OCI-LY3 (cell line): ENCODE results near the gene PCP2.
"Not testable (repeated sequence)": the region's sequence is repeated elsewhere in the genome, so short reads cannot be mapped to it uniquely, and the experiment has no call there.

ENCODE experiments used
- H2AFZ ChIP-seq: fragments of 200-600, 300-600 bp; shearing (Covaris generic); 2 replicates; pipeline ENCODE4 v1.6.0; 2014; ENCODE audit warnings: antibody characterized with exemption, low read depth, low read length
- H3K27ac ChIP-seq: fragments of 200-600, 300-600 bp; sonication (generic); 2 replicates; pipeline ENCODE4 v1.5.1; 2014; ENCODE audit warnings: mild to moderate bottlenecking, low read length, moderate library complexity, mixed read lengths
- H3K27me3 ChIP-seq: fragments of 200-600, 300-600 bp; sonication (generic); 2 replicates; pipeline ENCODE4 v1.6.1; 2014; ENCODE audit warnings: low read depth, low read length, mixed read lengths
- H3K36me3 ChIP-seq: fragments of 200-600, 300-600 bp; sonication (generic); replicated peaks from 2 replicates; pipeline ENCODE3; 2014; ENCODE audit warnings: low read depth, low read length, mixed read lengths
- H3K4me1 ChIP-seq: fragments of 300-600, 200-600 bp; sonication (generic); 2 replicates; pipeline ENCODE4 v1.6.1; 2014; ENCODE audit warnings: low read length, mixed read lengths
- H3K4me2 ChIP-seq: fragments of 200-600, 300-600 bp; sonication (generic); 2 replicates; pipeline ENCODE4 v1.6.1; 2014; ENCODE audit warnings: low read length, mixed read lengths
- H3K4me3 ChIP-seq: fragments of 300-600, 200-600 bp; sonication (generic); 2 replicates; pipeline ENCODE4 v1.5.1; 2014; ENCODE audit warnings: antibody characterized with exemption, mild to moderate bottlenecking, low read length, moderate library complexity
- H3K79me2 ChIP-seq: fragments of 300-600, 200-600 bp; shearing (Covaris generic); 2 replicates; pipeline ENCODE4 v1.6.1; 2014; ENCODE audit warnings: mild to moderate bottlenecking, low read length, mixed read lengths
- H3K9ac ChIP-seq: fragments of 300-600, 200-600 bp; shearing (Covaris generic); 2 replicates; pipeline ENCODE4 v1.6.0; 2014; ENCODE audit warnings: mild to moderate bottlenecking, low read length, moderate library complexity
- H3K9me3 ChIP-seq: fragments of 200-600, 300-600 bp; shearing (Covaris generic); 2 replicates; pipeline ENCODE4 v1.6.1; 2014; ENCODE audit warnings: low read length, mixed read lengths; ENCODE audit not compliant: insufficient read depth
- H4K20me1 ChIP-seq: fragments of 200-600, 300-600 bp; sonication (generic); 2 replicates; pipeline ENCODE4 v1.6.1; 2016; ENCODE audit warnings: low read length, mixed read lengths; ENCODE audit not compliant: insufficient read depth
- CTCF ChIP-seq: fragments of 200-600, 300-600 bp; sonication (generic); IDR thresholded peaks from 2 replicates; pipeline ENCODE4 v1.5.1; 2014; ENCODE audit warnings: antibody characterized with exemption, low read length, low read depth
- EZH2phosphoT487 ChIP-seq: fragments of 200-600 bp; shearing (Covaris generic); IDR thresholded peaks from 2 replicates; pipeline ENCODE4 v1.6.1; 2018; ENCODE audit warnings: antibody characterized with exemption, mixed run types, low read depth

The PCP2 gene

GRCh38 chr19:7646426-7646700 lies 12.8 kb upstream of the PCP2 start:
- H3K9ac ChIP-seq = peak overlapping the region; percentile 78
- H3K4me2 ChIP-seq = peak overlapping the region; percentile 76
- H3K27ac ChIP-seq = peak overlapping the region; percentile 74
- H4K20me1 ChIP-seq = no peaks in the 10 kb centered on the region
- H3K4me3 ChIP-seq = peak overlapping the region; percentile 77
- TF ChIP-seq CTCF = no peak
- peaks cover 19% of the 10 kb centered on the region for H3K36me3 ChIP-seq
- H3K9me3 ChIP-seq = no peaks in the 10 kb centered on the region
- 0 out of 2 replicates have a peak, but pooled peaks cover 3% of the 10 kb centered on the region for H3K27me3 ChIP-seq
- no peaks in the 10 kb centered on the region for H3K79me2 ChIP-seq
- no peak overlapping the region for H2AFZ ChIP-seq
- H3K4me1 ChIP-seq = peaks cover 26% of the 10 kb centered on the region

- Histone ChIP-seq H3K9me3 (no peaks in the 10 kb centered on the region), H3K4me2 (peak overlapping the region; percentile 76), H3K27me3 (0 out of 2 replicates have a peak, but pooled peaks cover 1% of the 10 kb centered on the region), H2AFZ (no peak overlapping the region), H3K4me1 (peaks cover 26% of the 10 kb centered on the region), H3K9ac (peak overlapping the region; percentile 78), H3K27ac (peak overlapping the region; percentile 74), H3K79me2 (no peaks in the 10 kb centered on the region), H4K20me1 (no peaks in the 10 kb centered on the region), H3K4me3 (peak overlapping the region; percentile 77), H3K36me3 (peaks cover 19% of the 10 kb centered on the region)
- no peak for TF ChIP-seq EZH2phosphoT487
- TF ChIP-seq CTCF = no peak
These were observed 12.3 kb upstream of the PCP2 start for GRCh38 chr19:7645656-7646425.

- H3K27ac ChIP-seq = peak overlapping the region; percentile 74
- TF ChIP-seq EZH2phosphoT487 (no peak), CTCF (no peak)
- H3K27me3 ChIP-seq = no peaks in the 10 kb centered on the region
- H3K36me3 ChIP-seq = peaks cover 22% of the 10 kb centered on the region
- no peak overlapping the region for H2AFZ ChIP-seq
- peaks cover 26% of the 10 kb centered on the region for H3K4me1 ChIP-seq
- H3K79me2 ChIP-seq = peaks cover 2% of the 10 kb centered on the region
- H4K20me1 ChIP-seq = peaks cover 1% of the 10 kb centered on the region; the same call in 1 of the 2 replicates
- H3K4me2 ChIP-seq = peak overlapping the region; percentile 76
- H3K9ac ChIP-seq = peak overlapping the region; percentile 78
- peak overlapping the region; percentile 77 for H3K4me3 ChIP-seq
- H3K9me3 ChIP-seq = no peaks in the 10 kb centered on the region
These were observed 11.6 kb upstream of the PCP2 start for GRCh38 chr19:7645163-7645562.

- Histone ChIP-seq H4K20me1 (peaks cover 7% of the 10 kb centered on the region; the same call in 1 of the 2 replicates), H3K27me3 (no peaks in the 10 kb centered on the region), H3K4me1 (peaks cover 26% of the 10 kb centered on the region), H3K36me3 (peaks cover 29% of the 10 kb centered on the region), H3K9ac (no peak overlapping the region), H3K9me3 (no peaks in the 10 kb centered on the region), H2AFZ (no peak overlapping the region), H3K4me2 (peak overlapping the region; percentile 76; the same call in 1 of the 2 replicates), H3K27ac (peak overlapping the region; percentile 74), H3K4me3 (no peak overlapping the region), H3K79me2 (peaks cover 8% of the 10 kb centered on the region)
- TF ChIP-seq CTCF (no peak), EZH2phosphoT487 (no peak)
These were observed 11.0 kb upstream of the PCP2 start for GRCh38 chr19:7644550-7644877.

- not testable (repeated sequence) for H3K27me3 ChIP-seq, H4K20me1 ChIP-seq, H2AFZ ChIP-seq, H3K4me3 ChIP-seq, H3K4me2 ChIP-seq, H3K9ac ChIP-seq, H3K9me3 ChIP-seq, H3K27ac ChIP-seq
- peaks cover 35% of the 10 kb centered on the region for H3K36me3 ChIP-seq
- H3K79me2 ChIP-seq = peaks cover 14% of the 10 kb centered on the region
- peaks cover 26% of the 10 kb centered on the region for H3K4me1 ChIP-seq
These were observed 10.4 kb upstream of the PCP2 start for GRCh38 chr19:7643629-7644549.
